Measurements from ENCODE around the gene PDYN. TPM values are rescaled to one million over a fixed set of nuclear protein-coding genes. Genes with fewer than 3 reads are reported as not detected.

PDYN gene
- total RNA-seq, 1 donor from 2014 or later, result not detected

GRCh38 chr20:1951436-1952115, 42.3 kb downstream of the PDYN start:
- Mint-ChIP-seq H3K36me3 (ENCODE audit: insufficient read depth) (no peaks in the 10 kb centered on the region), H3K4me1 (ENCODE audit: low read depth) (peaks cover 3% of the 10 kb centered on the region), H3K27me3 (peaks cover 61% of the 10 kb centered on the region), H3K9me3 (ENCODE audit: low read depth) (no peaks in the 10 kb centered on the region), H3K4me3 (ENCODE audit: low read depth) (no peak overlapping the region), H3K27ac (no peak overlapping the region)
- TF ChIP-seq CTCF (IDR thresholded peaks at IDR 0.05; ENCODE audit: unreplicated experiment), result no peak
- DNase-seq (ENCODE audit: low spot score, unreplicated experiment), result no peak

- no peak overlapping the region for H3K27ac Mint-ChIP-seq
- peaks cover 68% of the 10 kb centered on the region for H3K27me3 Mint-ChIP-seq
- DNase-seq (ENCODE audit: low spot score, unreplicated experiment), result no peak
- peaks cover 5% of the 10 kb centered on the region for H3K4me1 Mint-ChIP-seq (ENCODE audit: low read depth)
- H3K9me3 Mint-ChIP-seq (ENCODE audit: low read depth), result no peaks in the 10 kb centered on the region
- no peak for TF ChIP-seq CTCF (IDR thresholded peaks at IDR 0.05; ENCODE audit: unreplicated experiment)
- H3K36me3 Mint-ChIP-seq (ENCODE audit: insufficient read depth), result no peaks in the 10 kb centered on the region
- no peak overlapping the region for H3K4me3 Mint-ChIP-seq (ENCODE audit: low read depth)
Measured at GRCh38 chr20:1950836-1951235, 43.0 kb downstream of the PDYN start.

- Mint-ChIP-seq H3K27ac (no peak overlapping the region), H3K9me3 (ENCODE audit: low read depth) (no peaks in the 10 kb centered on the region), H3K4me1 (ENCODE audit: low read depth) (peaks cover 5% of the 10 kb centered on the region), H3K36me3 (ENCODE audit: insufficient read depth) (no peaks in the 10 kb centered on the region), H3K4me3 (ENCODE audit: low read depth) (no peak overlapping the region), H3K27me3 (peaks cover 76% of the 10 kb centered on the region)
- no peak for TF ChIP-seq CTCF (IDR thresholded peaks at IDR 0.05; ENCODE audit: unreplicated experiment)
- no peak for DNase-seq (ENCODE audit: low spot score, unreplicated experiment)
Measured at GRCh38 chr20:1949347-1950100, 44.3 kb downstream of the PDYN start.

GRCh38 chr20:1947535-1947846, 46.4 kb downstream of the PDYN start:
- TF ChIP-seq CTCF (IDR thresholded peaks at IDR 0.05; ENCODE audit: unreplicated experiment), result no peak
- no peak overlapping the region for H3K4me3 Mint-ChIP-seq (ENCODE audit: low read depth)
- H3K9me3 Mint-ChIP-seq (ENCODE audit: low read depth), result no peaks in the 10 kb centered on the region
- H3K36me3 Mint-ChIP-seq (ENCODE audit: insufficient read depth), result no peaks in the 10 kb centered on the region
- no peak overlapping the region for H3K27ac Mint-ChIP-seq
- H3K4me1 Mint-ChIP-seq (ENCODE audit: low read depth), result peaks cover 5% of the 10 kb centered on the region
- H3K27me3 Mint-ChIP-seq, result peaks cover 92% of the 10 kb centered on the region
- DNase-seq (ENCODE audit: low spot score, unreplicated experiment), result no peak

- no peak for TF ChIP-seq CTCF (IDR thresholded peaks at IDR 0.05; ENCODE audit: unreplicated experiment)
- DNase-seq (ENCODE audit: low spot score, unreplicated experiment), result peak; percentile 26
- H3K27me3 Mint-ChIP-seq, result peaks cover 96% of the 10 kb centered on the region
- H3K27ac Mint-ChIP-seq, result no peak overlapping the region
- H3K36me3 Mint-ChIP-seq (ENCODE audit: insufficient read depth), result no peaks in the 10 kb centered on the region
- peaks cover 5% of the 10 kb centered on the region for H3K4me1 Mint-ChIP-seq (ENCODE audit: low read depth)
- H3K9me3 Mint-ChIP-seq (ENCODE audit: low read depth), result no peaks in the 10 kb centered on the region
- H3K4me3 Mint-ChIP-seq (ENCODE audit: low read depth), result peak overlapping the region; percentile 37
Measured at GRCh38 chr20:1946762-1947534, 46.9 kb downstream of the PDYN start.

Measured in progenitor cell of endocrine pancreas (in vitro differentiated cells).